Testis (tissue), 2 donors: Measurements from ENCODE around the gene CLIC4.

ENCODE experiments used
- CTCF ChIP-seq, 3 experiments: fragments of 450-650 bp in 2 of 3; fragments of 200-600 bp in 1 of 3; sonication (generic) in 1 of 3; IDR thresholded peaks; one replicate each; pipeline ENCODE4 v1.5.1; 2016 to 2019; ENCODE audit warnings: antibody characterized with exemption in 3 of 3, mild to moderate bottlenecking in 2 of 3, moderate library complexity in 1 of 3
- POLR2A ChIP-seq: fragments of 450-650 bp; IDR thresholded peaks from one replicate; pipeline ENCODE4 v1.6.1; 2017; ENCODE audit warnings: antibody characterized with exemption, mild to moderate bottlenecking, moderate library complexity

- no peak for TF ChIP-seq CTCF (IDR thresholded peaks at IDR 0.05)
- no peak for TF ChIP-seq POLR2A
Measured at GRCh38 chr1:24713736-24714135, 31.5 kb upstream of the CLIC4 start.
